ENCODE measurements around the gene ANKK1. TPM values are rescaled to one million over a fixed set of nuclear protein-coding genes. Genes with fewer than 3 reads are reported as not detected.

The ANKK1 gene
- total RNA-seq, 1 donor from 2014 or later = not detected

DNA sequence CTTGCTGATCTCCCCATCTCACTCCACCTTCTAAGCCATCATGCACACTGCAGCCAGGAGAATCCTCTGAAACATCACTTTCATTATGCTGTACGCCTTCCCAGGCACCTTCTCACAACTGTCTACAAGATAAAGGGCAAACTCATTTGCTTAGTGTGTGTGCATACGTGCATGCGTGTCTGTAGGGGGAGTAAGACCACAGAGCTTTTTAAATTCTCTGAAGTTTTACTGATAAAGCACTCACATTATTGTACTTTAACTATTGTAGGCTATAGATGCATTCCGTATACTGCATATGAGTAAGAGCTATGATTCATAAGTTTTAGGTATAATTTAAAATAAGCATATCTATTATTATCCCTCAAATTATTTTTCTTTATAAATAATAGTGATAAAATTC is 15.3 kb upstream of the ANKK1 start:
- Histone ChIP-seq H3K9me3 (ENCODE audit: insufficient read depth, low read depth, low read length) (no peaks in the 10 kb centered on the region), H3K4me1 (ENCODE audit: insufficient read depth, low read length) (peaks cover 3% of the 10 kb centered on the region), H4K20me1 (ENCODE audit: insufficient read depth, low read length) (no peaks in the 10 kb centered on the region), H3K36me3 (ENCODE audit: insufficient read depth, low read length) (no peaks in the 10 kb centered on the region), H3K4me2 (ENCODE audit: low read length) (no peak overlapping the region), H3K27ac (ENCODE audit: low read depth, low read length) (no peak overlapping the region), H3K27me3 (ENCODE audit: insufficient read depth, low read length) (no peaks in the 10 kb centered on the region), H3K79me2 (ENCODE audit: insufficient read depth, low read length) (no peaks in the 10 kb centered on the region), H2AFZ (ENCODE audit: low read depth, low read length) (no peak overlapping the region), H3K4me3 (ENCODE audit: insufficient read depth, low read depth, low read length) (no peak overlapping the region), H3K9ac (ENCODE audit: low read length) (no peak overlapping the region)
- Mint-ChIP-seq H3K27ac (ENCODE audit: unreplicated experiment) (no peak overlapping the region), H3K9me3 (ENCODE audit: unreplicated experiment) (peaks cover 2% of the 10 kb centered on the region), H3K4me1 (ENCODE audit: low read depth, unreplicated experiment) (peaks cover 10% of the 10 kb centered on the region), H3K4me3 (ENCODE audit: unreplicated experiment) (no peak overlapping the region), H3K27me3 (ENCODE audit: low read depth, unreplicated experiment) (peaks cover 2% of the 10 kb centered on the region), H3K36me3 (ENCODE audit: low read depth, unreplicated experiment) (no peaks in the 10 kb centered on the region)
- FAIRE-seq (no peak), DNase-seq (ENCODE audit: low read depth) (no peak)
- TF ChIP-seq EZH2 (IDR thresholded peaks at IDR 0.05; ENCODE audit: insufficient read depth, low read length) = no peak
- TF ChIP-seq, protein P1, sequence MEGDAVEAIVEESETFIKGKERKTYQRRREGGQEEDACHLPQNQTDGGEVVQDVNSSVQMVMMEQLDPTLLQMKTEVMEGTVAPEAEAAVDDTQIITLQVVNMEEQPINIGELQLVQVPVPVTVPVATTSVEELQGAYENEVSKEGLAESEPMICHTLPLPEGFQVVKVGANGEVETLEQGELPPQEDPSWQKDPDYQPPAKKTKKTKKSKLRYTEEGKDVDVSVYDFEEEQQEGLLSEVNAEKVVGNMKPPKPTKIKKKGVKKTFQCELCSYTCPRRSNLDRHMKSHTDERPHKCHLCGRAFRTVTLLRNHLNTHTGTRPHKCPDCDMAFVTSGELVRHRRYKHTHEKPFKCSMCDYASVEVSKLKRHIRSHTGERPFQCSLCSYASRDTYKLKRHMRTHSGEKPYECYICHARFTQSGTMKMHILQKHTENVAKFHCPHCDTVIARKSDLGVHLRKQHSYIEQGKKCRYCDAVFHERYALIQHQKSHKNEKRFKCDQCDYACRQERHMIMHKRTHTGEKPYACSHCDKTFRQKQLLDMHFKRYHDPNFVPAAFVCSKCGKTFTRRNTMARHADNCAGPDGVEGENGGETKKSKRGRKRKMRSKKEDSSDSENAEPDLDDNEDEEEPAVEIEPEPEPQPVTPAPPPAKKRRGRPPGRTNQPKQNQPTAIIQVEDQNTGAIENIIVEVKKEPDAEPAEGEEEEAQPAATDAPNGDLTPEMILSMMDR (IDR thresholded peaks at IDR 0.05; ENCODE audit: insufficient read depth, low read depth, low read length) = peak; percentile 7

DNA sequence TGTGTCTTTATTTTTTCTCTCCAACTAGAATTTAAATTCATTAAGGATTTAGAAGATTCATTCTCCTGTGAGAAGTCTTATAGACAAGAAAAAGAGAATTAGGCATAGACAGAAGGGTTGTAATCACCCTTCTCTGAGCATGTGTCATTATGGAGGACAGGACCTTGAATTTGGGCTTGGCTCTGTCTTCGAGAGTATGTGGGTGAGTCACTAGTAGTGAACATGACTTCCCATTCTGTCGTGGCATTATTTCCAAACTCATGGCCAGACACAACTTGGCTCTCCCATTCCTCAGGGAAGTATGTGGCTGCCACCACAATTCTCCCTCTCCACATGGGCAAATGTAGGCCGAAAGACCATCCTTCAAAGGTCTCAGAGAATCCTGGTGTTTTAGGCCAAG is 14.3 kb upstream of the ANKK1 start:
- H3K36me3 Mint-ChIP-seq (ENCODE audit: low read depth, unreplicated experiment) = no peaks in the 10 kb centered on the region
- no peak for TF ChIP-seq EZH2 (IDR thresholded peaks at IDR 0.05; ENCODE audit: insufficient read depth, low read length)
- TF ChIP-seq, protein P1 (IDR thresholded peaks at IDR 0.05; ENCODE audit: insufficient read depth, low read depth, low read length) = no peak
- FAIRE-seq = no peak

DNA sequence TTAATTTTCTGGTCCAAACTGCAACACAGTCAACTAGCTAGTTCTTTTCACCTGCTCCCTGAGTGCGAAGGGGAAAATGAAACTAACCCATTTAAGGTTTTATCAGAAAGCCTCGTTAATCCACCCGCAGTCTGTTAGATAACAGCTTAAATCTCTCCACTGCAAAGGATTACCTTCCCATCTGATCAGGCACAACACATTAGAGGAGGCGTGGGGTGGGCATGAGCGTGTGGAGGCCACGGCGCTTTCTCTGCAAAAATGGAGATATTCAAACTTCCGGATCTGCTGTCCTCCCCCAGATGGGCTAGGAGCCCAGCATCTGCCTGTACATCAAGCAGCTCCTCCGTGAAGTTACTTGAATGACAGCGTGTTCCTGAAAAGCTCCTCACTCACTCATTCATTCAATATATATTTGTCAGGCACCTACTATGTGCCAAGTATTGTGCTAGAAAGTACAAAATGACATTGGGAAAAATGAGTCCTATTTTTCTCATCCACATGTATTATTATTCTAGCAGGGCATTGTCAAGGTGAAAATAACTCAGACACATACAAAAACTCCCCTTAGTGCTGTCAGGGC is 13.5 kb upstream of the ANKK1 start:
- Histone ChIP-seq H3K36me3 (ENCODE audit: insufficient read depth, low read length) (no peaks in the 10 kb centered on the region), H3K4me1 (ENCODE audit: insufficient read depth, low read length) (peaks cover 13% of the 10 kb centered on the region), H3K27me3 (ENCODE audit: insufficient read depth, low read length) (no peaks in the 10 kb centered on the region), H4K20me1 (ENCODE audit: insufficient read depth, low read length) (no peaks in the 10 kb centered on the region), H3K9ac (ENCODE audit: low read length) (no peak overlapping the region), H2AFZ (ENCODE audit: low read depth, low read length) (no peak overlapping the region), H3K9me3 (ENCODE audit: insufficient read depth, low read depth, low read length) (no peaks in the 10 kb centered on the region), H3K4me3 (ENCODE audit: insufficient read depth, low read depth, low read length) (no peak overlapping the region), H3K27ac (ENCODE audit: low read depth, low read length) (no peak overlapping the region), H3K4me2 (ENCODE audit: low read length) (no peak overlapping the region), H3K79me2 (ENCODE audit: insufficient read depth, low read length) (no peaks in the 10 kb centered on the region)
- no peaks in the 10 kb centered on the region for H3K36me3 Mint-ChIP-seq (ENCODE audit: low read depth, unreplicated experiment)
- DNase-seq (ENCODE audit: low read depth) (no peak), FAIRE-seq (no peak)
- TF ChIP-seq EZH2 (IDR thresholded peaks at IDR 0.05; ENCODE audit: insufficient read depth, low read length) = no peak
- TF ChIP-seq, protein P1 (IDR thresholded peaks at IDR 0.05; ENCODE audit: insufficient read depth, low read depth, low read length) = no peak
- H3K27ac Mint-ChIP-seq (ENCODE audit: unreplicated experiment) = no peak overlapping the region
- peaks cover 2% of the 10 kb centered on the region for H3K9me3 Mint-ChIP-seq (ENCODE audit: unreplicated experiment)
- no peak overlapping the region for H3K4me3 Mint-ChIP-seq (ENCODE audit: unreplicated experiment)
- H3K27me3 Mint-ChIP-seq (ENCODE audit: low read depth, unreplicated experiment) = peaks cover 2% of the 10 kb centered on the region
- H3K4me1 Mint-ChIP-seq (ENCODE audit: low read depth, unreplicated experiment) = peaks cover 23% of the 10 kb centered on the region

More for the DNA sequence above, 14.3 kb upstream of the ANKK1 start:
- Histone ChIP-seq H3K4me3 (ENCODE audit: insufficient read depth, low read depth, low read length) (no peak overlapping the region), H3K36me3 (ENCODE audit: insufficient read depth, low read length) (no peaks in the 10 kb centered on the region), H3K9me3 (ENCODE audit: insufficient read depth, low read depth, low read length) (no peaks in the 10 kb centered on the region), H3K4me2 (ENCODE audit: low read length) (no peak overlapping the region), H3K79me2 (ENCODE audit: insufficient read depth, low read length) (no peaks in the 10 kb centered on the region), H3K4me1 (ENCODE audit: insufficient read depth, low read length) (peaks cover 12% of the 10 kb centered on the region), H3K27me3 (ENCODE audit: insufficient read depth, low read length) (no peaks in the 10 kb centered on the region), H3K9ac (ENCODE audit: low read length) (no peak overlapping the region), H4K20me1 (ENCODE audit: insufficient read depth, low read length) (no peaks in the 10 kb centered on the region), H2AFZ (ENCODE audit: low read depth, low read length) (no peak overlapping the region), H3K27ac (ENCODE audit: low read depth, low read length) (no peak overlapping the region)
- H3K4me1 Mint-ChIP-seq (ENCODE audit: low read depth, unreplicated experiment) = peaks cover 19% of the 10 kb centered on the region
- no peak overlapping the region for H3K4me3 Mint-ChIP-seq (ENCODE audit: unreplicated experiment)
- peaks cover 2% of the 10 kb centered on the region for H3K27me3 Mint-ChIP-seq (ENCODE audit: low read depth, unreplicated experiment)
- H3K27ac Mint-ChIP-seq (ENCODE audit: unreplicated experiment) = peak overlapping the region; percentile 10
- peaks cover 2% of the 10 kb centered on the region for H3K9me3 Mint-ChIP-seq (ENCODE audit: unreplicated experiment)
- DNase-seq (ENCODE audit: low read depth) = peak; percentile 73
